H9 (cell line): ENCODE results near the gene WDR7. TPM values are rescaled to one million over a fixed set of nuclear protein-coding genes. Genes with fewer than 3 reads are reported as not detected.

ENCODE experiments used
- DNase-seq: peaks from one replicate; pipeline ENCODE4 v3.0.0-alpha.2; 2017
- H2AFZ ChIP-seq: one replicate; pipeline ENCODE4 v1.6.1; 2013; ENCODE audit warnings: mild to moderate bottlenecking, low read length, control low read depth, moderate library complexity
- H2AK5ac ChIP-seq: 2 replicates; pipeline ENCODE4 v1.6.1; 2013; ENCODE audit warnings: low read length, control low read depth, mixed read lengths; ENCODE audit not compliant: insufficient read length
- H2BK120ac ChIP-seq: one replicate; pipeline ENCODE4 v1.6.1; 2013; ENCODE audit warnings: low read depth, mild to moderate bottlenecking, low read length, control low read depth, inconsistent platforms; ENCODE audit not compliant: poor library complexity, severe bottlenecking
- H2BK12ac ChIP-seq: 2 replicates; pipeline ENCODE4 v1.6.1; 2013; ENCODE audit warnings: low read length, control low read depth, mixed read lengths, low read depth; ENCODE audit not compliant: insufficient read length
- H2BK15ac ChIP-seq: 2 replicates; pipeline ENCODE4 v1.6.1; 2013; ENCODE audit warnings: low read depth, low read length, control low read depth
- H2BK20ac ChIP-seq: one replicate; pipeline ENCODE4 v1.6.1; 2013; ENCODE audit warnings: low read depth, mild to moderate bottlenecking, low read length, control low read depth, inconsistent platforms; ENCODE audit not compliant: poor library complexity, severe bottlenecking
- H2BK5ac ChIP-seq: 2 replicates; pipeline ENCODE4 v1.6.1; 2013; ENCODE audit warnings: low read length, control low read depth, mixed read lengths; ENCODE audit not compliant: insufficient read length
- H3K14ac ChIP-seq: 2 replicates; pipeline ENCODE4 v1.6.1; 2013; ENCODE audit warnings: low read length, control low read depth; ENCODE audit not compliant: insufficient read depth
- H3K18ac ChIP-seq: 2 replicates; pipeline ENCODE4 v1.6.1; 2013; ENCODE audit warnings: low read depth, mild to moderate bottlenecking, mixed read lengths, low read length, control low read depth; ENCODE audit not compliant: insufficient read length
- H3K23ac ChIP-seq: 2 replicates; pipeline ENCODE4 v1.6.1; 2013; ENCODE audit warnings: low read length, control low read depth, mixed read lengths, low read depth; ENCODE audit not compliant: insufficient read length
- H3K23me2 ChIP-seq: 2 replicates; pipeline ENCODE4 v1.6.1; 2013; ENCODE audit warnings: low read depth, mild to moderate bottlenecking, mixed read lengths, low read length, control low read depth; ENCODE audit not compliant: insufficient read length, poor library complexity, severe bottlenecking
- H3K27ac ChIP-seq: 2 replicates; pipeline ENCODE4 v1.5.1; 2013; ENCODE audit warnings: low read length, control low read depth, mixed read lengths, low read depth; ENCODE audit not compliant: insufficient read length
- H3K27me3 ChIP-seq: 2 replicates; pipeline ENCODE4 v1.6.1; 2013; ENCODE audit warnings: low read length, control low read depth, inconsistent platforms; ENCODE audit not compliant: insufficient read depth
- H3K4ac ChIP-seq: 2 replicates; pipeline ENCODE4 v1.6.1; 2013; ENCODE audit warnings: low read depth, mild to moderate bottlenecking, control low read depth, inconsistent platforms, low read length, moderate library complexity
- H3K4me1 ChIP-seq: 2 replicates; pipeline ENCODE4 v1.6.1; 2013; ENCODE audit warnings: low read length, control low read depth, inconsistent platforms; ENCODE audit not compliant: insufficient read depth
- H3K4me2 ChIP-seq: 2 replicates; pipeline ENCODE4 v1.6.1; 2013; ENCODE audit warnings: low read length, control low read depth, mixed read lengths; ENCODE audit not compliant: insufficient read length, insufficient read depth
- H3K56ac ChIP-seq: 2 replicates; pipeline ENCODE4 v1.6.1; 2013; ENCODE audit warnings: low read depth, mild to moderate bottlenecking, mixed read lengths, low read length, control low read depth; ENCODE audit not compliant: insufficient read length
- H3K79me1 ChIP-seq: 2 replicates; pipeline ENCODE4 v1.6.1; 2013; ENCODE audit warnings: low read depth, mild to moderate bottlenecking, moderate library complexity, low read length, control low read depth, inconsistent platforms; ENCODE audit not compliant: insufficient read depth, poor library complexity, severe bottlenecking
- H3K79me2 ChIP-seq: 2 replicates; pipeline ENCODE4 v1.6.1; 2013; ENCODE audit warnings: low read length, control low read depth, inconsistent platforms; ENCODE audit not compliant: insufficient read depth
- H3K9ac ChIP-seq: 2 replicates; pipeline ENCODE4 v1.6.1; 2013; ENCODE audit warnings: low read length, control low read depth, mixed read lengths; ENCODE audit not compliant: insufficient read length; ENCODE audit errors: extremely low read depth
- H3K9me3 ChIP-seq: one replicate; pipeline ENCODE4 v1.6.1; 2013; ENCODE audit warnings: low read depth, low read length, inconsistent platforms; ENCODE audit not compliant: control insufficient read depth
- H3T11ph ChIP-seq: one replicate; pipeline ENCODE4 v1.6.1; 2013; ENCODE audit warnings: mild to moderate bottlenecking, low read length, control low read depth, inconsistent platforms
- H4K20me1 ChIP-seq: one replicate; pipeline ENCODE4 v1.6.1; 2013; ENCODE audit not compliant: control insufficient read depth, insufficient read length, insufficient read depth
- H4K5ac ChIP-seq: 2 replicates; pipeline ENCODE4 v1.6.1; 2013; ENCODE audit warnings: low read depth, mild to moderate bottlenecking, mixed read lengths, low read length, control low read depth; ENCODE audit not compliant: insufficient read length
- H4K8ac ChIP-seq: replicated peaks from 2 replicates; pipeline ENCODE4 v1.6.1; 2013; ENCODE audit warnings: low read length, control low read depth, mixed read lengths, low read depth; ENCODE audit not compliant: insufficient read length
- H4K91ac ChIP-seq: 2 replicates; pipeline ENCODE4 v1.6.1; 2013; ENCODE audit warnings: low read depth, mild to moderate bottlenecking, moderate library complexity, mixed read lengths, low read length, control low read depth; ENCODE audit not compliant: insufficient read length
- H3K27ac Mint-ChIP-seq, 3 experiments: 2 replicates in 2 of 3; 3 replicates in 1 of 3; pipeline ENCODE4 v1.8.0; 2020 to 2021; ENCODE audit warnings: mixed read lengths in 3 of 3, mild to moderate bottlenecking in 1 of 3, moderate library complexity in 1 of 3
- H3K27me3 Mint-ChIP-seq: 2 replicates; pipeline ENCODE4 v1.8.0; 2021; ENCODE audit warnings: low read depth, mild to moderate bottlenecking, moderate library complexity, mixed read lengths
- H3K36me3 Mint-ChIP-seq, 3 experiments: 2 replicates in 2 of 3; 3 replicates in 1 of 3; pipeline ENCODE4 v1.8.0; 2020 to 2021; ENCODE audit warnings: low read depth in 3 of 3, mixed read lengths in 3 of 3; ENCODE audit not compliant: insufficient read depth in 1 of 3
- H3K4me1 Mint-ChIP-seq, 2 experiments: 2 replicates each; pipeline ENCODE4 v1.8.0; 2020; ENCODE audit warnings: mixed read lengths in 2 of 2
- H3K4me3 Mint-ChIP-seq, 2 experiments: 2 replicates in 1 of 2; 3 replicates in 1 of 2; pipeline ENCODE4 v1.8.0; 2020 to 2021; ENCODE audit warnings: mild to moderate bottlenecking in 2 of 2, mixed read lengths in 2 of 2, moderate library complexity in 1 of 2
- H3K9me3 Mint-ChIP-seq, 2 experiments: 2 replicates in 1 of 2; 3 replicates in 1 of 2; pipeline ENCODE4 v1.8.0; 2020; ENCODE audit warnings: mild to moderate bottlenecking in 2 of 2, mixed read lengths in 2 of 2, moderate library complexity in 1 of 2
- WGBS: extraction: QIAGEN DNeasy Blood & Tissue Kit; methylation state at CpG from one replicate; pipeline ENCODE4 v1.1.7; 2013; ENCODE audit warnings: missing lambda C conversion rate, low lambda C conversion rate, mixed read lengths; ENCODE audit not compliant: insufficient read length; ENCODE audit errors: extremely low coverage; 5-methylcytosine and 5-hydroxymethylcytosine counted together
- total RNA-seq: library from RNA; stranded (reverse); gene quantifications from 2 replicates; pipeline ENCODE4 v1.2.1, GENCODE V29; 2021
- TF ChIP-seq, protein P1 (sequence below): fragments of 200-600 bp; sonication (generic); conservative IDR thresholded peaks from 3 replicates; pipeline ENCODE4 v1.8.0; 2021; ENCODE audit warnings: antibody characterized with exemption, mild to moderate bottlenecking

WDR7 gene
- total RNA-seq, 1 experiment from 2014 or later = 14.8 TPM

DNA sequence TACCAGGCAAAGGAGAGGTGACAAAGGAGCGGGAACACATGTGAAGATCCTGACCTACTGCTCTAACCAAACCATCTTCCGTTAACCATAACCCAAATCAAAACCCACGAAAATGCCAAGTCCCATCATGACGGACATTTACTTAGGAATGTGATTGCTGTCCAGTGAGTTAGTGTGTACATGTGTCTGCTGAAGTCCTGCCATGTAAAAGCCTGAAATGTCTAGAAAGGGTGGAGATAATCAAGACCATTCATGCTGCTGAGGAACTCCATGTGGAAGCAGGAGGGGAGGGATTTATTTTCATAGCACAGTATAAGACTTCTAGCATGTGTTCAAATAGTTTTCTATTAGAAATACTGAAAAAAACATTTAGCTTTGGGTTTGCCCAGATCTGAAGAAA is 358.7 kb downstream of the WDR7 start:
- Histone ChIP-seq H3K23ac (no peak overlapping the region), H3K4me1 (no peaks in the 10 kb centered on the region; the same call in 1 of the 2 replicates), H3K56ac (no peak overlapping the region), H3K9ac (no peak overlapping the region), H4K5ac (no peak overlapping the region), H4K20me1 (no peaks in the 10 kb centered on the region), H3K4me2 (no peak overlapping the region), H3K27ac (no peak overlapping the region), H4K8ac (no peak overlapping the region), H2AK5ac (no peak overlapping the region), H3K9me3 (no peaks in the 10 kb centered on the region), H4K91ac (no peak overlapping the region), H2AFZ (no peak overlapping the region), H3K27me3 (no peaks in the 10 kb centered on the region), H2BK15ac (no peak overlapping the region), H3K18ac (no peak overlapping the region), H2BK20ac (no peak overlapping the region), H3T11ph (no peak overlapping the region), H2BK5ac (no peak overlapping the region), H2BK120ac (no peak overlapping the region), H3K79me1 (no peaks in the 10 kb centered on the region), H3K79me2 (no peaks in the 10 kb centered on the region), H2BK12ac (no peak overlapping the region), H3K23me2 (no peaks in the 10 kb centered on the region), H3K14ac (no peak overlapping the region), H3K4ac (no peak overlapping the region)
- no CpG with 5 or more reads among the region's 4 CpGs for whole genome bisulfite sequencing
- Mint-ChIP-seq H3K4me3 (no peak overlapping the region), H3K27ac (0 out of 7 replicates have a peak overlapping the region, but pooled peaks of 1 of the 3 experiments have one; percentile 0), H3K36me3 (no peaks in the 10 kb centered on the region), H3K4me1 (peaks cover 7 to 9% of the 10 kb centered on the region in 2 experiments), H3K9me3 (no peaks in the 10 kb centered on the region), H3K27me3 (no peaks in the 10 kb centered on the region; the same call in 1 of the 2 replicates)
- TF ChIP-seq, protein P1, sequence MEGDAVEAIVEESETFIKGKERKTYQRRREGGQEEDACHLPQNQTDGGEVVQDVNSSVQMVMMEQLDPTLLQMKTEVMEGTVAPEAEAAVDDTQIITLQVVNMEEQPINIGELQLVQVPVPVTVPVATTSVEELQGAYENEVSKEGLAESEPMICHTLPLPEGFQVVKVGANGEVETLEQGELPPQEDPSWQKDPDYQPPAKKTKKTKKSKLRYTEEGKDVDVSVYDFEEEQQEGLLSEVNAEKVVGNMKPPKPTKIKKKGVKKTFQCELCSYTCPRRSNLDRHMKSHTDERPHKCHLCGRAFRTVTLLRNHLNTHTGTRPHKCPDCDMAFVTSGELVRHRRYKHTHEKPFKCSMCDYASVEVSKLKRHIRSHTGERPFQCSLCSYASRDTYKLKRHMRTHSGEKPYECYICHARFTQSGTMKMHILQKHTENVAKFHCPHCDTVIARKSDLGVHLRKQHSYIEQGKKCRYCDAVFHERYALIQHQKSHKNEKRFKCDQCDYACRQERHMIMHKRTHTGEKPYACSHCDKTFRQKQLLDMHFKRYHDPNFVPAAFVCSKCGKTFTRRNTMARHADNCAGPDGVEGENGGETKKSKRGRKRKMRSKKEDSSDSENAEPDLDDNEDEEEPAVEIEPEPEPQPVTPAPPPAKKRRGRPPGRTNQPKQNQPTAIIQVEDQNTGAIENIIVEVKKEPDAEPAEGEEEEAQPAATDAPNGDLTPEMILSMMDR = no peak
- DNase-seq = no peak
